Dendritic cell treated with granulocyte-macrophage colony-stimulating factor and Interleukin-4, amounts not matched to agents 40 ng/mL and 50 ng/mL, for 4 days (primary cell): ENCODE data around the gene CLCN4.

ENCODE experiments used
- H3K27ac Mint-ChIP-seq: one replicate; pipeline ENCODE4 v1.8.0; 2022; ENCODE audit warnings: mild to moderate bottlenecking, mixed read lengths
- H3K27me3 Mint-ChIP-seq: one replicate; pipeline ENCODE4 v1.8.0; 2022; ENCODE audit warnings: mild to moderate bottlenecking, mixed read lengths
- H3K36me3 Mint-ChIP-seq: one replicate; pipeline ENCODE4 v1.8.0; 2022; ENCODE audit warnings: low read depth, mixed read lengths
- H3K4me1 Mint-ChIP-seq: one replicate; pipeline ENCODE4 v1.8.0; 2022; ENCODE audit warnings: low read depth, mixed read lengths
- H3K4me3 Mint-ChIP-seq: one replicate; pipeline ENCODE4 v1.8.0; 2022; ENCODE audit warnings: mild to moderate bottlenecking, moderate library complexity, mixed read lengths
- H3K9me3 Mint-ChIP-seq: one replicate; pipeline ENCODE4 v1.8.0; 2022; ENCODE audit warnings: mixed read lengths
- intact Hi-C: fragments of 100-400 bp; cut with micrococcal nuclease; formaldehyde crosslinking; loops from one replicate; pipeline ENCODE4 v1.15.0; 2022

The CLCN4 gene

DNA sequence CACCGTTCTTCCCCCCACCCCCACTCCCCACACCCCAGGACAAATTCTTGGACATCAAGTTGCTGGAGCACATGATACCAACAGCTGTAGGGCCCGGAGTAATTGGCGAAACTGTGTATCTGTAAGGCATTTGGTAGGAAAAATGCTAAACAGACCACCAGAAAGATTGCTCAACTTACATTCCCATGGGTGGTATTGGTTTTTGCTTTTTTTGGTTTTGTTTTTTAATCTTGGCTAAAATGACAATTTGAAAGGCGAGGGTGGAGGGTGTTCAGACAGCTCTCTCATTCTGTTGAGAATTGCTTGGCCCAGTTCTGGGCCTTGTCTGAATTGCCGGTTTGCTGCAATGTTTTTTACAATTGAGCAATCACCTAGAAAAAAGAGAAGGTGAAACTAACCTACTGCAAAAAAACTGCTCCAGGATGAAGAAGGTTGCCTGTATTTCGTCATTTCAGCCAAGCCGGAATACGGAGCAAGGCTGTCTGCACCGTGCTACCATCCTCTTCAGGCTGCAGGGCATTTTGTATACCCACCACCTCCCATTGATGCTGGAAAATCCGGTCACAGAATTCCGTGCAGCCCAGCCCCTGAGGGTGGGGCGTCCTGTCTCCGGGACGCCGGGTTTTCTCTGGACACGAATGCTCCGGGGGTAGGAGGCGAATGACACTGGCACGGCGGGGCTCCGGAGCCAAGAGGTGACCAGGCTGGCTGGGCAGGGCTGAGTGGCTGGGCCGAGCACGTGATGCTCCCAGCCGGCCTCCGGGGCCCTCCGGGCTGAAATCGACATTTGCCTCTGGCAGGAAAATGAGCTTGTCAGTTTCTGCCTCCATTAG lies at the start of gene CLCN4:
Gene CLCN4 (plus strand): TSS at position 777 of the 833 bp plus-strand sequence. CDS start 28,058 bp downstream, outside the sequence.
- intact Hi-C loops, result no loop called here
- Mint-ChIP-seq H3K27ac (peak within 1 kb of the TSS; percentile 72), H3K4me3 (peak within 1 kb of the TSS; percentile 74), H3K36me3 (peaks cover 21% of the 10 kb centered on the region), H3K9me3 (no peaks in the 10 kb centered on the region), H3K4me1 (peaks cover 14% of the 10 kb centered on the region), H3K27me3 (peaks cover 16% of the 10 kb centered on the region)

DNA sequence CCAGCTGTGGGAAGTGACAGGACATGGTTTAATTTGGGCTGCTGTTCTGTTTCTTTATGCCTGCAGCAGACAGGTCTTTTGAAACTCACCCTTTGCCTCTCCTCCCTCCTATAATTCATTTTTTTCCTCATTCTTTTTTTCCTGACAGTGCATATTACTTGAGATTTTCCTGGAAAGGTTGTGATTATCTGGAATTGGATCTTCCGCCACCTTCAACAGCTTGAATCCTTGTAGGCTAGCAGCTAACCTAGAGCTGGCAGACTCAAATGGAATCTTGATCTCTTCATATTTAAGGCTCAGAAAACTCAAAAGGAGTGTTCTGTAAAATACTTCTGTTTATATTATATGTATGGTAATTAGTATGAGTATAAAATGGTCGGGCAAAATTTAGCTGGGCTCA lies 49.3 kb upstream of the CLCN4 start:
- no peak overlapping the region for H3K27ac Mint-ChIP-seq
- H3K9me3 Mint-ChIP-seq, result no peaks in the 10 kb centered on the region
- no peak overlapping the region for H3K4me3 Mint-ChIP-seq
- H3K27me3 Mint-ChIP-seq, result peaks cover 2% of the 10 kb centered on the region
- peaks cover 21% of the 10 kb centered on the region for H3K36me3 Mint-ChIP-seq
- intact Hi-C loops, result no loop called here
- H3K4me1 Mint-ChIP-seq, result peaks cover 48% of the 10 kb centered on the region

DNA sequence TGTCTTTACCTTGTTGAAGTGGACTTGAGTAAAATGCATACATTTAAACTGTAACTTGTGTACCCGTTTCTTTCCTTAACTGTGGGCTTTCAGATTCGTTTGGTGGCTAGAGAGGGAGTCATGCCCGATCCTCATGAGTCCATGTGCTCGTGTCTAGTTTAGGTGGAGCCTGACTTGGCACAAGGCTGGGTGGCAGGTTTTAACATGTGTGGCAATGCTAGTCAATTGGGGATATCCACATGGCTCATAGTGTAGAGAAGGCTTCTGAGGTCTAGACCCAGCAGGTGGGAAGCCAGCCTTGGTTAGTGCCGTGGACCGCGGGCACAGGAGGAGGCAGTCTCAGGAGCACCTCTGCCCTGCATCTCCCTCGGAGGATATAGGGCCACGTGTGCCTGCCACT lies 48.5 kb upstream of the CLCN4 start:
- H3K9me3 Mint-ChIP-seq, result no peaks in the 10 kb centered on the region
- H3K27ac Mint-ChIP-seq, result no peak overlapping the region
- intact Hi-C loops, result no loop called here
- H3K36me3 Mint-ChIP-seq, result peaks cover 21% of the 10 kb centered on the region
- H3K4me1 Mint-ChIP-seq, result peaks cover 44% of the 10 kb centered on the region
- H3K27me3 Mint-ChIP-seq, result peaks cover 2% of the 10 kb centered on the region
- H3K4me3 Mint-ChIP-seq, result no peak overlapping the region

DNA sequence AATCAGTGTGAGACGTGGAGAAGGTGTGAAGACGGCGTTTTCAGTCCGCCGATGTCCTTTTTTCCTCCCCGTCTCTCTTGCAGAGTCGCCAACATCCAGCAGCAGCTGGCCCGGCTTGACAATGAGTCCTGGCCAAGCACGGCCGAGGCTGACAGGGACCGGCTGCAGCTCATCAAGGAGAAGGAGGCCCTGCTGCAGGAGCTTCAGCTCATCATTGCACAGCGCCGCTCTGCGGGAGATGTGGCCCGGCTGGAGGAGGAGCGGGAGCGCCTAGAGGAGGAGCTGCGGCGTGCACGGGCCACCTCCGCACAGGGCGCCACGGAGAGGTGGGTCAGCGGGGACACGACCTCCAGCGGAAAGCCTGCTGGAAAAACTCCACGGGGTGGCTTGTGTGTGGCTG lies 47.1 kb upstream of the CLCN4 start:
- no peak overlapping the region for H3K27ac Mint-ChIP-seq
- intact Hi-C loops, result no loop called here
- no peaks in the 10 kb centered on the region for H3K9me3 Mint-ChIP-seq
- peaks cover 38% of the 10 kb centered on the region for H3K4me1 Mint-ChIP-seq
- H3K4me3 Mint-ChIP-seq, result no peak overlapping the region
- H3K27me3 Mint-ChIP-seq, result peaks cover 2% of the 10 kb centered on the region
- H3K36me3 Mint-ChIP-seq, result peaks cover 21% of the 10 kb centered on the region

DNA sequence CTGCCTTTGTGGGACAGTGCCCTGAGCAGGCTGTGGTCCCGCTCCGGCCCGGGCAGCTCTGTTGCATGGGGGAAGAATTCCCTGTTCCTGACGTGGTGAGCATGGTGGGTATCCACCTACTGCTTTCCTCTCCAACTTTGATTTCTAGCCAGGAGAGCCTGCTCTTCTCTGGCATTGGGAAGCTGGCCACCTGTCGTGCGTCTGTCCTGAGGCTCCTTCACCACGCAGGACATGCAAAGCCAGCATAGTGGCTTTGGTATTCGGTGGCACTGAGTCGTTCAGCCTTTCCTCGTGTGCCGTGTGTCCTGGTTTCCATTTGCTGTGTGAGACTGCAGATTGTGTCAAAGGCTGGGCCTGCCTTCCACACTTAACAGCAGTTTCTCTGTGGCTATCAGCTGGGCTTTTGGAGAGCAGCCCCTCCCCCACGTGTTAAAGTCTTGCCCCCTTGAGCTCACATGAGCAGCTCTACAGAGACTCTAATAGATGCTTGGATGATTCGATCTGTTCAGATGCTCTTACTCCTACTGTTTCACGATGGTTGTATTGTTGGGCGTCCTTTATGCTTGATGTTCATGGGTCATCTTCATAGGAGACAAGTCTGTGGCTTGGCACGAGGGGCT lies 46.3 kb upstream of the CLCN4 start:
- H3K9me3 Mint-ChIP-seq, result no peaks in the 10 kb centered on the region
- H3K27me3 Mint-ChIP-seq, result peaks cover 2% of the 10 kb centered on the region
- H3K4me1 Mint-ChIP-seq, result peaks cover 38% of the 10 kb centered on the region

DNA sequence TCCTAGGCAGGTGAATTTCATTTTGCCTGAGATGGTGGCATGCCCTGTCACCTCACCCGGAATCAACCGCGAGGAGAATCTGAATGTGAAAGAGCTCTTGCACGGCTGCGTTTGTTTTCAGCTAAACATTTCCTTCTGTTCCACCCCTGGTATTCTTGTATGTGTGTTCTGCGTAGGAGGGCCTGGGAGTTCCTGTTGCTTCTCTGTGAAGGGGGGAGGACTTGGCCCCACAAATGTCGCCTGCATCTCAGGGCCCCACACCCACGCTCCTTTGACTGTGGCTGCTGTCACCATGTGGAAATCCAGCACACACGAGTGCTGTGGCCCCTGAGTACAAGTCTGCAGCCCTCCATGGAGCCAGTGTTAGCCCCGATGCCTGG lies 45.8 kb upstream of the CLCN4 start:
- Mint-ChIP-seq H3K36me3 (peaks cover 21% of the 10 kb centered on the region), H3K27me3 (peaks cover 2% of the 10 kb centered on the region), H3K4me3 (peak overlapping the region; percentile 32), H3K27ac (peak overlapping the region; percentile 76), H3K4me1 (peaks cover 33% of the 10 kb centered on the region), H3K9me3 (no peaks in the 10 kb centered on the region)
- intact Hi-C loops, result no loop called here

More for the DNA sequence above, 46.3 kb upstream of the CLCN4 start:
- Mint-ChIP-seq H3K4me3 (peak overlapping the region; percentile 32), H3K27ac (peak overlapping the region; percentile 76), H3K36me3 (peaks cover 21% of the 10 kb centered on the region)
- intact Hi-C loops, result no loop called here

DNA sequence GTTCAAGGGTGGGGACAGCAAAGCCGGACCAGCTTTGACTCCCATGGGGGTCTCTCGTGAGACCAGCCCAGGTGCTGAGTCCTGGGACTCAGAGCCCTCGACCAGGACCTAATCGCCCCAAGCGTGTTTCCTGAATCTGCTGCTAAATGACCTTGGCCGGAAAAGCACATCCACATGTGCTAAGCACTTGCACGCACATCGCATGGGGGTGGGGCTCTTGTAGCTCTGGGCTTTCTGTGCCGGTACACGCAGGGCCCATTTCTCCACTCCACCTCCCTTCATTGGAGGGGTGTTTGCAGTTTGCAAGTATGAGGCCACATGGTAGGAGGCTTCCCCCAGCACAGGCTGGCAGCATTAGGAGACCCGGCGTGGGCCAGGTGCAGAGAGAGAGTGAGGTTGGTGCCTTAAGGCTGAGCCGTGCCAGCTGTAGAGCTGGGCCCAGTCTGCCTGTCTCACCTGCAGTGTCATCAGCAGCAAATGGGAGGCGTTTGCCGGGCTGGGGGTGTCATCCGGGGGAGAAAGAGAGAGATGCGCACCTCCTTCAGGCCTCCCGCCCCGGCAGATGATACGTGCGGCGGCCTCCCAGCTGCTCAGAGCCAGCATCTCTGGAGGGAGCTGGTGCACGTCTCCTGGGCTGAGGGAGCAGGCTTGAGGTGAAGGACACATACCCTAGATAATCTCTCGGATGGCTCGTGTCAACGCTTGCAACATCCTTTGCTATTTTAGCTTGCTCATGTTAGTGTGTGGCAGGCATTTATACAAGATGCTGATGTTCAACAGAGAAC lies 45.2 kb upstream of the CLCN4 start:
- no peaks in the 10 kb centered on the region for H3K9me3 Mint-ChIP-seq
- peaks cover 22% of the 10 kb centered on the region for H3K36me3 Mint-ChIP-seq
- H3K27me3 Mint-ChIP-seq, result peaks cover 2% of the 10 kb centered on the region
- peak overlapping the region; percentile 76 for H3K27ac Mint-ChIP-seq
- peaks cover 33% of the 10 kb centered on the region for H3K4me1 Mint-ChIP-seq
- peak overlapping the region; percentile 32 for H3K4me3 Mint-ChIP-seq
- intact Hi-C loops, result no loop called here

DNA sequence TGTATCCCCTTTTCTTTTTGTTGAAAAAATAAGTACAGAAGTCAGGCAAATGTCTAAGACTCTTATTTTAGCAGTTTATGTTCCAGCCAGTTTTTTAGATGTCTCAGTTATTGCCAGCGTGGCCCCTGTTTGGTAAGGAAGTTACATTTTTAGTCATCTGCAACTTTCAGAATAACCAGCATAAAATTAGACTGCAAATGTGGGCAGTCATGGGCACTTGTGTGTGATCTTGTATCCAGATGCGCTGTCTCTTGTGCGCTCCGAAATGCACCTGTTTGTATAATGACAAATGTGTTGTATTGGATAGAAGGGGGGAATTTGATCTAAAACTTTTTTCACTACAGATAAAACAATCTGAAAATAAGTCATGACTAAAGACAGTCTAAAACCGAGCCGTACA lies 44.3 kb upstream of the CLCN4 start:
- no peak overlapping the region for H3K4me3 Mint-ChIP-seq
- H3K9me3 Mint-ChIP-seq, result no peaks in the 10 kb centered on the region
- peaks cover 39% of the 10 kb centered on the region for H3K4me1 Mint-ChIP-seq
- peaks cover 31% of the 10 kb centered on the region for H3K36me3 Mint-ChIP-seq
- peaks cover 2% of the 10 kb centered on the region for H3K27me3 Mint-ChIP-seq
- no peak overlapping the region for H3K27ac Mint-ChIP-seq
- intact Hi-C loops, result no loop called here

DNA sequence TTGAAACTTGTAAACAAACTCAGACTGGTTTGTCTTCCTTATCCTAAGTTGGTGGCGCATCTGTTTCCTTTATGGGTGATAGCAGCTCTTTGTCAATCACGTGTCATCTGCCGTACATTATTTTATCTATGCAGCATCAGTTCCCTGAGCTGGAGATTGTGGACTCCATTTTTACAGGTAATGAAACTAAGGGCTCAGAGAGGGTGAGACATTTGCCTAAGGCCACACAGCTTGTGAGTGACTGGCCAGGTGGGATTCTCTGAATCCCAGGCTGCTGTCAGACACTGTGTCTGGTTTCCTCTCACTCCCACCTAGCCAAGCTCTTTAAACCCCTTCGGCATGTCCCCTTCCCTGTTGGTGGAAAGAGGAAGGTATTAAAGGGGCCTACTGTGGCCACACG lies 41.7 kb upstream of the CLCN4 start:
- H3K4me1 Mint-ChIP-seq, result peaks cover 46% of the 10 kb centered on the region
- H3K36me3 Mint-ChIP-seq, result peaks cover 20% of the 10 kb centered on the region
- H3K9me3 Mint-ChIP-seq, result no peaks in the 10 kb centered on the region
- no peaks in the 10 kb centered on the region for H3K27me3 Mint-ChIP-seq
- no peak overlapping the region for H3K27ac Mint-ChIP-seq
- no peak overlapping the region for H3K4me3 Mint-ChIP-seq
- intact Hi-C loops, result no loop called here

DNA sequence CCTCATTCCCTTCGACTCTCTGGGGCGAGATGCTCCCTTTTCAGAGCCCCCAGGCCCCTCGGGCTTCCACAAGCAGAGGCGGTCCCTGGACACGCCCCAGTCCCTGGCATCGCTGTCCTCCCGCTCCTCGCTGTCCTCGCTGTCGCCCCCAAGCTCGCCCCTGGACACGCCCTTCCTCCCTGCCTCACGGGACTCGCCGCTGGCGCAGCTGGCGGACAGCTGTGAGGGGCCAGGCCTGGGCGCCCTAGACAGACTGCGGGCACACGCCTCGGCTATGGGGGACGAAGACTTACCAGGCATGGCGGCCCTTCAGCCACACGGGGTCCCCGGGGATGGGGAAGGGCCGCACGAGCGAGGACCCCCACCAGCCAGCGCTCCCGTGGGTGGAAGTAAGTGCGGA lies 39.5 kb upstream of the CLCN4 start:
- H3K27ac Mint-ChIP-seq, result peak overlapping the region; percentile 30
- no peak overlapping the region for H3K4me3 Mint-ChIP-seq
- no peaks in the 10 kb centered on the region for H3K27me3 Mint-ChIP-seq
- peaks cover 24% of the 10 kb centered on the region for H3K36me3 Mint-ChIP-seq
- no peaks in the 10 kb centered on the region for H3K9me3 Mint-ChIP-seq
- H3K4me1 Mint-ChIP-seq, result peaks cover 50% of the 10 kb centered on the region
- intact Hi-C loops, result no loop called here

DNA sequence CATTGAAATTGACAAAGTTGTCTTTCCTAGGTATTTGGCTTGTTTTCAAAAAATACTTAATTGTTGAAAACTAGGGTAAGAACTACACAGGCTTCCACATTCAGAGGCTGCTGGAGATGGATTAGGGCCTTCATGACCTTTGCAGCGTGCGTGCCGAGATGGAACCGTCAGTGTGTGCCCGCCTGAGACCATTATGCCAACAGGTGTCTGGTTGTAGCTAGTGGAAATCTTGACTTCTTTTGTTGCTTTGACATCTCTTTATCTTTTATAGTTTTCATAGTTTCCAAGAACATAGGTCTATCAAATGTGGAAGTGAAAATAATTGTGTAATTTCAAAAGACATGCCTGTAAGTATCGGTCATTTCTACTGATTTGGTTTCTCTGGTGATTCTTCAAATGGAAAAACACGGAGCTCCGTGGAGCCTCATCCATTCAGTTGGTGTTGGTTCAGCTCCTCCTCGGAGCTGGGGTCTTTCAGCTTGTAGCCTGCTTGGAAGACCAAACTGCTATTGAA lies 38.9 kb upstream of the CLCN4 start:
- H3K27ac Mint-ChIP-seq, result peak overlapping the region; percentile 41
- peaks cover 52% of the 10 kb centered on the region for H3K4me1 Mint-ChIP-seq
- H3K27me3 Mint-ChIP-seq, result no peaks in the 10 kb centered on the region
- H3K4me3 Mint-ChIP-seq, result no peak overlapping the region
- H3K9me3 Mint-ChIP-seq, result no peaks in the 10 kb centered on the region
- H3K36me3 Mint-ChIP-seq, result peaks cover 24% of the 10 kb centered on the region
- intact Hi-C loops, result loop anchor here (2.0 kb wide), 1 partner anchor 245 kb away; no protein-coding TSS in a partner anchor

DNA sequence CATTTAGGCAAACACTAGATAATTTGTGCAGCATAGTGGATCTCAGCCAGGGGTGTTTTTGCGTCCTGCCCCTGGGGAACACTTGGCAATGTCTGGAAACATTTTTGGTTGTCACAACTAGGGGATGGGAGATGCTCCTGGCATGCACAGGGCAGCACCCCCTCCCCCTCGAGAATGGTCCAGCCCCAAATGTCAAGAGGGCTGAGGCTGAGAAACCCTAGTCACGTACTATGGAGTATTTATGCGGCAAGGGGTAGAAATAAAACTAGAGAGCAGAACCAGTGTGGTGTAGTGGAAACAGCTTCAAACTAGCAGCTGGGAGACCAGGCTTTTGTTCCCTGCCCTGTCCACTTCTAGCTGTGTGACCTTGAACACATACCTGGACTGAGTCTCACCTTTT lies 38.2 kb upstream of the CLCN4 start:
- Mint-ChIP-seq H3K4me1 (peaks cover 54% of the 10 kb centered on the region), H3K27me3 (no peaks in the 10 kb centered on the region), H3K27ac (peak overlapping the region; percentile 41), H3K4me3 (no peak overlapping the region), H3K9me3 (no peaks in the 10 kb centered on the region), H3K36me3 (peaks cover 24% of the 10 kb centered on the region)
- intact Hi-C loops, result loop anchor here (2.0 kb wide), 1 partner anchor 246 kb away; no protein-coding TSS in a partner anchor

DNA sequence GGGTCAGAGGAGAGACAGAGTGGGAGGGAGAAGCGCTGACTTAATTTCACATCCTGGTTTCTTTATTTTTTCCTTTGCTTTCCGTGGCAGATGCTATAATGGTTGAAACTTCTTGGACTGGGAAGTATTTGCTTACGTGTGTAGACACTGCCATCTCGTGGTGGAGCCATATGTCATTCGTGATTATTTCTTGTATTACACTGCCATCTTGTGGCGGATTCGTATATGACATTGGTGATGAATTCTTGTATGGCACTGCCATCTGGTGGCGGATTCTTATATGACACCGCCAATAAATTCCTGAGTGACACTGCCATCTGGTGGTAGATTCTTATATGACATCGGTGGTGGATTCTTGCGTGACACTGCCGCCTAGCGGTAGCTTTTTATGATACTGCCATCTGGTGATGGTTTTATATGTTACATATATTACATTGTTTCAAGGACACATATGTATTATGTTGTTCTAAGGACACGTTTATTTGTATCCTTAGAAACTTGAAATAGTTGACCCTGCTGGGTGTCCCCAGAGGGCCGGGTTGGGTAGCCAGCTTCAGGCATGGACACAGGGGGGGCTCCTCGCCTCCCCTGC lies 37.3 kb upstream of the CLCN4 start:
- Mint-ChIP-seq H3K27ac (peak overlapping the region; percentile 51), H3K4me3 (no peak overlapping the region), H3K9me3 (no peaks in the 10 kb centered on the region), H3K4me1 (peaks cover 54% of the 10 kb centered on the region), H3K27me3 (no peaks in the 10 kb centered on the region), H3K36me3 (peaks cover 31% of the 10 kb centered on the region)
- intact Hi-C loops, result loop anchor here (1.0 to 2.0 kb wide), 3 partner anchors 124 to 247 kb away; no protein-coding TSS in a partner anchor
